Gastroesophageal sphincter (tissue), 3 donors: ENCODE data around the gene HSBP1L1.

ENCODE experiments used
- CTCF ChIP-seq, 4 experiments: fragments of 200-600 bp in 2 of 4; fragments of 450-650 bp in 2 of 4; sonication (generic) in 1 of 4; IDR thresholded peaks; one replicate each; pipeline ENCODE4 v1.5.1; 2017 to 2019; ENCODE audit warnings: antibody characterized with exemption in 4 of 4, mild to moderate bottlenecking in 2 of 4, moderate library complexity in 2 of 4
- EP300 ChIP-seq: sonication (generic); formaldehyde crosslinking; IDR thresholded peaks from one replicate; pipeline ENCODE4 v1.6.1; 2017; ENCODE audit warnings: antibody characterized with exemption, mild to moderate bottlenecking
- POLR2A ChIP-seq, 2 donors: fragments of 450-650 bp; IDR thresholded peaks; one replicate each; pipeline ENCODE4 v1.6.1; 2017; ENCODE audit warnings: antibody characterized with exemption in 2 of 2, mild to moderate bottlenecking in 2 of 2, moderate library complexity in 1 of 2

GRCh38 chr18:79941473-79942119 is 22.8 kb upstream of the HSBP1L1 start:
- TF ChIP-seq CTCF (IDR thresholded peaks at IDR 0.05) (no peak), POLR2A (IDR thresholded peaks at IDR 0.05) (no peak), EP300 (no peak)
